Adipose tissue (tissue), 3 donors: Measurements from ENCODE around the gene GDPD5. TPM values are rescaled to one million over a fixed set of nuclear protein-coding genes. Genes with fewer than 3 reads are reported as not detected.

Experiments used
- H3K27ac ChIP-seq: one replicate; pipeline ENCODE4 v1.5.1; 2013; ENCODE audit warnings: low read depth, low read length
- whole genome bisulfite sequencing, 3 donors: extraction: QIAGEN DNeasy Blood & Tissue Kit; methylation state at CpG; one replicate each; pipeline ENCODE4 v1.1.7; 2013; 5-methylcytosine and 5-hydroxymethylcytosine counted together
- polyA plus RNA-seq, 3 donors: library from polyadenylated mRNA; stranded (reverse); fragments of 200-250 nt; gene quantifications; one replicate each; pipeline ENCODE4 v1.2.3, GENCODE V29; 2013
- donor health status: healthy with polysubstance abuse.
- donor health status: Bipolar disorder and iron deficiency.
- donor health status: healthy.

Gene GDPD5, protein sequence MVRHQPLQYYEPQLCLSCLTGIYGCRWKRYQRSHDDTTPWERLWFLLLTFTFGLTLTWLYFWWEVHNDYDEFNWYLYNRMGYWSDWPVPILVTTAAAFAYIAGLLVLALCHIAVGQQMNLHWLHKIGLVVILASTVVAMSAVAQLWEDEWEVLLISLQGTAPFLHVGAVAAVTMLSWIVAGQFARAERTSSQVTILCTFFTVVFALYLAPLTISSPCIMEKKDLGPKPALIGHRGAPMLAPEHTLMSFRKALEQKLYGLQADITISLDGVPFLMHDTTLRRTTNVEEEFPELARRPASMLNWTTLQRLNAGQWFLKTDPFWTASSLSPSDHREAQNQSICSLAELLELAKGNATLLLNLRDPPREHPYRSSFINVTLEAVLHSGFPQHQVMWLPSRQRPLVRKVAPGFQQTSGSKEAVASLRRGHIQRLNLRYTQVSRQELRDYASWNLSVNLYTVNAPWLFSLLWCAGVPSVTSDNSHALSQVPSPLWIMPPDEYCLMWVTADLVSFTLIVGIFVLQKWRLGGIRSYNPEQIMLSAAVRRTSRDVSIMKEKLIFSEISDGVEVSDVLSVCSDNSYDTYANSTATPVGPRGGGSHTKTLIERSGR
- 10 to 100 TPM; 25.6 to 49.8 (median 34.1) TPM for polyA plus RNA-seq

GRCh38 chr11:75525433-75526191 is at the start of gene GDPD5:
Gene GDPD5, minus strand, starts transcription at chr11:75525941. Its CDS starts 48,206 bp downstream, at chr11:75477735.
- WGBS, 3 donors, result 0 to 1% (median 1%) methylated on average over 62 to 99 of the region's 99 CpGs
- no peak within 1 kb of the TSS for H3K27ac ChIP-seq

- H3K27ac ChIP-seq, result no peak overlapping the region
- WGBS, 3 donors, result 63 to 76% (median 73%) methylated on average over 12 of the region's 12 CpGs
Observed at GRCh38 chr11:75574698-75575602, 49.2 kb upstream of the GDPD5 start.

DNA sequence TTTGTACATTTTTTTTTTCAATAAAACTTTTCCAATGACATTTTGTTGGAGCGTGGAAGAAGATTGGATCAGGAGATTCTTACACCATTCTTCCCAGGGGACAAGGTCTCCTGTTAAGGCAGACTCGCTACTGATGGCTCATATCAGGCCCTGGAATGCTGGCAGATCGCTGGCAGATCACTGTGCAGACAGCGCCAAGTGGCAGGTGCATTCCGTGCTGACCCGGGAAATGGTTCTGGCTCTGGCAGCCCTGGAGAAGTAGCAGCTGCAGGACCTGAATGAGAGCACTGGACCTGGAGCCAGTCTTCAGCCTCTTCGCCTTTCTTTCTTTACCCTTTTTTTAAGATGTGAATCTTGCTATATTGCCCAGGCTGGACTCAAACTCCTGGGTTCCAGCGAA is 47.0 kb upstream of the GDPD5 start:
- 68 to 69% (median 69%) methylated on average over 8 of the region's 8 CpGs for WGBS, 3 donors
- no peak overlapping the region for H3K27ac ChIP-seq

- 81 to 96% (median 93%) methylated on average over 14 of the region's 14 CpGs for WGBS, 3 donors
- H3K27ac ChIP-seq, result no peak overlapping the region
Observed at GRCh38 chr11:75571625-75572024, 45.9 kb upstream of the GDPD5 start.

DNA sequence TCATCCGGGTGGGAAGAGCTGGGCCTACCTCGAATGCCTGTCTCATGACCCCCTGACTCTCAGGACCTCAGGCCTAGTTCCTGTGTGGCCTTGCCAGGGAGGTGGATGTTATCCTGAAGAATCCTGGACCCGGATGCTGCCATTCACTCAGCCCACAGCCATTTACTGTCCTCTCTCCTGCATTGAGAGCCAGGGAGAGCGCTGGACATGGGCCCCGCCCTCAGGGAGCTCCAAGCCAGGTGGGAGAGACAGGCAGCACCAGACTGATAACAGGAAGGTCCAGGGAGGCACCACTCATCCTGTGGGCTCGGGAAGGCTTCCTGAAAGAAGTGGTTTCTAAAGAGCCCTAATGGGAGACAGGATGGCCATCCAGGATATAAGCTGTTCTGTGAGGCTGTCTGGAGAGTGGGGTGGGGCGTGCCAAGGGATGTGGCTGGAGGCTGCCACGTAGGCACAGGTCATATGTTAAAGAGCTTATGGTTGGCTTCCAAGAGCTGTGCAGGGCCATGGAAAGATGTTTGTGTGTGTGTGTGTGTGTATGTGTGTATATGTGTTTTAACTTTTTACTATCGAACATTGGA is 44.9 kb upstream of the GDPD5 start:
- no peak overlapping the region for H3K27ac ChIP-seq
- 55 to 71% (median 59%) methylated on average over 8 to 9 of the region's 9 CpGs for WGBS, 3 donors

GRCh38 chr11:75568616-75569219 is 43.0 kb upstream of the GDPD5 start:
- H3K27ac ChIP-seq, result no peak overlapping the region
- WGBS, 3 donors, result 84 to 86% (median 84%) methylated on average over 14 of the region's 14 CpGs

DNA sequence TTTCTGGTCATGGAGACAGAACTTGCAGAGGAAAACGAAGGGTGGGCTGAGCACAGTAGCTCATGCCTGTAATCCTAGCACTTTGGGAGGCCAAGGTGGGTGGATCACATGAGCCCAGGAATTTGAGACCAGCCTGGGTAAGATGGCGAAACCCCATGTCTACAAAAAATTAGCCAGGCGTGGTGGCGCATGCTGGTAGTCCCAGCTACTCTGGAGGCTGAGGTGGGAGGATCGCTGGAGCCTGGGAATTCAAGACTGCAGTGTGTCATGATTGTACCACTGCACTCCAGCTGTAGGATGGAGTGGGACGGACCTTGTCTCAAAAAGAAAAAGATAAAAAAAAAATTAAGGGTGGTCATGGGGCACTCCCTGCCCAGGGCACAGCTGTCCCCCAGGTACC is 42.2 kb upstream of the GDPD5 start:
- 83 to 93% (median 83%) methylated on average over 6 of the region's 6 CpGs for WGBS, 3 donors
- no peak overlapping the region for H3K27ac ChIP-seq

- 83 to 95% (median 89%) methylated on average over 34 of the region's 34 CpGs for WGBS, 3 donors
- no peak overlapping the region for H3K27ac ChIP-seq
Observed at GRCh38 chr11:75566763-75567279, 41.1 kb upstream of the GDPD5 start.

GRCh38 chr11:75565916-75566762 is 40.4 kb upstream of the GDPD5 start:
- 66 to 90% (median 77%) methylated on average over 42 to 43 of the region's 43 CpGs for WGBS, 3 donors
- no peak overlapping the region for H3K27ac ChIP-seq

DNA sequence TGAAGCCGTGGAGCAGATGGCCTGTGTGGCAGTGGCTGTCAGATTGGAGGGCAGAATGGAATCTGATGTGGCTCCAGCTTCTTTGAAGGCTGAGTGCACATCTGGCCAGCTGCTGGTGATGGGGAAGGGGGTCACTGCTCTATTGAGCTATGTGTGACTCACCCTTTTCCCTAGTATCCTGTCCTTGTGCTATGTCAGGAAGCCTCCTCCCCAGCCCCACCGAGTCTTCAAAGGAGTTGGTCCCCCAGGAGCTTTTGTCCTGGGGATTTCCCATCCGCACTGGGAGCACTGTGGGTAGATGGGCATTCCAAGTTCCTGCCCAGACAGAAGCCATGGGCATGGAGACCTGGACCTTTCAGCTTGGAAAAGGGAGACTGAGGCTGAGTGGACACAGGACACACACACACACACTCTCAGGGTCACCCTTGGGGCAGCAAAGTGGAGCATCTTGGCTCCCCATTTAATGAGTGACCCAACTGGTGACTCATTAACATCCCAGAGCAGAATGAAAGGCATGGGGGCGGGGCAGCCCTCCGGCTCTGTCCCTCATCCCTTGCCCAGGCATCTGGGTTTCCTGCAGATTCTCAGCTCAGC is 39.6 kb upstream of the GDPD5 start:
- H3K27ac ChIP-seq, result no peak overlapping the region
- WGBS, 3 donors, result 33 to 51% (median 40%) methylated on average over 5 of the region's 5 CpGs

- 22 to 49% (median 40%) methylated on average over 9 of the region's 9 CpGs for WGBS, 3 donors
- peak overlapping the region; percentile 31 for H3K27ac ChIP-seq
Observed at GRCh38 chr11:75563978-75564552, 38.3 kb upstream of the GDPD5 start.

DNA sequence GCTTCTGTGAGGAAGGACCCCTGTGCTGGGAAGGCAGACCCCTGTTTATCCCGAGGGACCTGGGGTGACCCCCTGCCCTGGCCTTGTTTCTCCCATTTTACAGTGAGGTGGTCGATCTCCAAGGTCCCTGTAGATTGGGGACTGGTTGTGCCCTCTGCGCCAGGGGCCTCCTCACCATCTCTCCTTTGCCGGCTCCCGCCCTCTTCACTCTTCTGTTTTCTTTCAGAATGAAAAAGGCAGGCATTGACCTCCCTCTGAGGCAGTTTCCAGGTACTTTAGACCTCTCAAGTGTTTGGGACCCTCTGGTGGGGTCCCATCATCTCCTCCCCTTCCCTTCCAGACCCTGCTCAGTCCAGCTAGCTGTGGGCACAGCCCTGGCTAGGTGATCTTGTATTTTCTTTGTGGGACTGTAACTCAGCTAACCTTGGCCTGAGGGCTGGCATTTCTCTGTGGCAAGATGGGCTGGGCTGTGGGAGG is 37.8 kb upstream of the GDPD5 start:
- 31 to 37% (median 33%) methylated on average over 5 of the region's 5 CpGs for WGBS, 3 donors
- peak overlapping the region; percentile 68 for H3K27ac ChIP-seq

- 4 to 7% (median 6%) methylated on average over 16 of the region's 16 CpGs for WGBS, 3 donors
- peak overlapping the region; percentile 68 for H3K27ac ChIP-seq
Observed at GRCh38 chr11:75562836-75563484, 37.2 kb upstream of the GDPD5 start.

GRCh38 chr11:75562048-75562835 is 36.5 kb upstream of the GDPD5 start, which contains the start of gene SERPINH1:
Gene SERPINH1, plus strand, starts transcription at chr11:75562253. Its CDS starts 4,097 bp downstream, at chr11:75566350.
- peak within 1 kb of the TSS; percentile 68 for H3K27ac ChIP-seq
- 0 to 1% (median 0%) methylated on average over 50 to 51 of the region's 51 CpGs for WGBS, 3 donors
